Gastroesophageal sphincter (tissue), 4 donors: Measurements from ENCODE around the gene MYOZ3. TPM values are rescaled to one million over a fixed set of nuclear protein-coding genes. Genes with fewer than 3 reads are reported as not detected.

Source experiments
- ATAC-seq: fragments of 150-250 bp; one replicate; pipeline ENCODE4 v1.9.1; 2016; ENCODE audit warnings: mild to moderate bottlenecking, moderate library complexity
- H3K27ac ChIP-seq, 4 donors: fragments of 200-600 bp; sonication (generic) in 3 of 4; 1 replicate in 3 of 4; 2 replicates in 1 of 4; pipeline ENCODE4 v1.5.1; 2016 to 2019
- H3K27me3 ChIP-seq: fragments of 200-600 bp; sonication (generic); one replicate; pipeline ENCODE4 v1.5.1; 2019
- H3K36me3 ChIP-seq, 2 donors: fragments of 200-600 bp; sonication (generic); one replicate each; pipeline ENCODE4 v1.5.1; 2019; ENCODE audit warnings: control low read depth in 1 of 2
- H3K4me1 ChIP-seq, 3 donors: fragments of 200-600 bp; sonication (generic); 1 replicate in 2 of 3; 2 replicates in 1 of 3; pipeline ENCODE4 v1.5.1; 2016 to 2019; ENCODE audit warnings: control low read depth in 2 of 3
- H3K4me3 ChIP-seq, 2 donors: fragments of 200-600 bp; sonication (generic); one replicate each; pipeline ENCODE4 v1.5.1; 2019; ENCODE audit warnings: mild to moderate bottlenecking in 1 of 2, moderate library complexity in 1 of 2
- H3K9me3 ChIP-seq, 3 donors: fragments of 200-600 bp; sonication (generic); one replicate each; pipeline ENCODE4 v1.5.1; 2017 to 2019; ENCODE audit warnings: control low read depth in 2 of 3
- EP300 ChIP-seq: sonication (generic); formaldehyde crosslinking; IDR thresholded peaks from one replicate; pipeline ENCODE4 v1.6.1; 2017; ENCODE audit warnings: antibody characterized with exemption, mild to moderate bottlenecking
- POLR2A ChIP-seq, 2 donors: fragments of 450-650 bp; IDR thresholded peaks; one replicate each; pipeline ENCODE4 v1.6.1; 2017; ENCODE audit warnings: antibody characterized with exemption in 2 of 2, mild to moderate bottlenecking in 2 of 2, moderate library complexity in 1 of 2
- POLR2AphosphoS5 ChIP-seq: sonication (generic); formaldehyde crosslinking; IDR thresholded peaks from one replicate; pipeline ENCODE4 v1.6.1; 2017; ENCODE audit warnings: antibody characterized with exemption
- WGBS, 2 donors: methylation state at CpG; one replicate each; pipeline ENCODE4 v1.1.5; 2018; ENCODE audit warnings: low coverage in 1 of 2; 5-methylcytosine and 5-hydroxymethylcytosine counted together
- total RNA-seq, 4 donors: library from RNA; depleted of rRNA; stranded (reverse); fragments of >200 nt; gene quantifications; one replicate each; pipeline ENCODE4 v1.1.0, GENCODE V29; 2016
- TF ChIP-seq, protein P1 (sequence below), 4 experiments: fragments of 200-600 bp in 2 of 4; fragments of 450-650 bp in 2 of 4; sonication (generic) in 1 of 4; IDR thresholded peaks; one replicate each; pipeline ENCODE4 v1.5.1; 2017 to 2019; ENCODE audit warnings: antibody characterized with exemption in 4 of 4, mild to moderate bottlenecking in 2 of 4, moderate library complexity in 2 of 4

Gene MYOZ3
- total RNA-seq, 4 donors from 2014 or later: 0.13 to 0.62 (median 0.22) TPM; not detected in 1

DNA sequence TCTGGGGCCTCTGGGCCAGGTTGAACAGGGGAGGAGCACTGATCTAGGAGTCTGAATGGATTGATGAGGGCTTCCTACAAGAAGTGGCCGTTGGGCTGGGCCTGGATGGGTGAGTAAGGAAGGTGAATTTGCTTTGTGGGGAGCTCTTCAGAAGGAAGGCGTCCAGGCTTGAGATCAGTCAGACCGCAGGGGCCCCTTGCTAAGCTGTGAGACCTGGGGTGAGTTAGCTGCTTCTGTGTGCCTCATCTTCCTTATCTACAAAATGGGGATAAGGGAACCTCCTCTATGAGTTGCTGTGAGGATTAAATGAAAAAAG, 21.7 kb upstream of the MYOZ3 start:
- no peak for ATAC-seq
- Histone ChIP-seq H3K27me3 (no peaks in the 10 kb centered on the region), H3K9me3 (no peaks in the 10 kb centered on the region), H3K27ac (peak overlapping the region in 3 of 4 donors; percentile 84 to 92 (median 86)), H3K4me3 (no peak overlapping the region), H3K36me3 (peaks cover 0 to 4% of the 10 kb centered on the region in 2 donors), H3K4me1 (peaks cover 17 to 96% (median 64%) of the 10 kb centered on the region in 3 donors)
- TF ChIP-seq, protein P1, sequence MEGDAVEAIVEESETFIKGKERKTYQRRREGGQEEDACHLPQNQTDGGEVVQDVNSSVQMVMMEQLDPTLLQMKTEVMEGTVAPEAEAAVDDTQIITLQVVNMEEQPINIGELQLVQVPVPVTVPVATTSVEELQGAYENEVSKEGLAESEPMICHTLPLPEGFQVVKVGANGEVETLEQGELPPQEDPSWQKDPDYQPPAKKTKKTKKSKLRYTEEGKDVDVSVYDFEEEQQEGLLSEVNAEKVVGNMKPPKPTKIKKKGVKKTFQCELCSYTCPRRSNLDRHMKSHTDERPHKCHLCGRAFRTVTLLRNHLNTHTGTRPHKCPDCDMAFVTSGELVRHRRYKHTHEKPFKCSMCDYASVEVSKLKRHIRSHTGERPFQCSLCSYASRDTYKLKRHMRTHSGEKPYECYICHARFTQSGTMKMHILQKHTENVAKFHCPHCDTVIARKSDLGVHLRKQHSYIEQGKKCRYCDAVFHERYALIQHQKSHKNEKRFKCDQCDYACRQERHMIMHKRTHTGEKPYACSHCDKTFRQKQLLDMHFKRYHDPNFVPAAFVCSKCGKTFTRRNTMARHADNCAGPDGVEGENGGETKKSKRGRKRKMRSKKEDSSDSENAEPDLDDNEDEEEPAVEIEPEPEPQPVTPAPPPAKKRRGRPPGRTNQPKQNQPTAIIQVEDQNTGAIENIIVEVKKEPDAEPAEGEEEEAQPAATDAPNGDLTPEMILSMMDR (IDR thresholded peaks at IDR 0.05): no peak
- TF ChIP-seq POLR2A (IDR thresholded peaks at IDR 0.05) (no peak), EP300 (no peak), POLR2AphosphoS5 (no peak)
- whole genome bisulfite sequencing, 2 donors: no CpG with 5 or more reads among the region's 3 CpGs

DNA sequence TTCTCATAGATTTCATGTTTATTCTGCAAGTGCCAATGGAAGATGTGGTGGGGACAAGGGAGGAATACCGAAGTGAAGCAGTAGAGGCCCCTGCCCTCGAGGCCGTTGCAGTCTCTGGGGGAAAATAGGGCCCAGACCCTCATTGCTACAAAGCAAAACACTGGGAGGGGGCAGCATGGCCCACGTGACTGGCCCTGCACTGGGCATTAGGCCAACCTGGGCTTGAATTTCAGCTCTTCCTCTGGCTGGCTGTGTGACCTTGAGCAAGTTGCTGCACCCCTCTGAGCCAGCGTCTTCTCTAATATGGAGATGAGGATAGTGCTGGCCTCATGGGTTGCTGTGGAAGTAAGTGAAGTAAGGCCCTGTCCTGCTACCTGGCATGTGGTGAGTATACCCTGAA, 21.3 kb upstream of the MYOZ3 start:
- Histone ChIP-seq H3K27ac (peak overlapping the region in 3 of 4 donors; percentile 84 to 92 (median 86)), H3K27me3 (no peaks in the 10 kb centered on the region), H3K9me3 (no peaks in the 10 kb centered on the region), H3K36me3 (peaks cover 0 to 4% of the 10 kb centered on the region in 2 donors), H3K4me3 (no peak overlapping the region), H3K4me1 (peaks cover 21 to 100% (median 68%) of the 10 kb centered on the region in 3 donors)
- TF ChIP-seq POLR2A (IDR thresholded peaks at IDR 0.05) (no peak), EP300 (no peak), POLR2AphosphoS5 (no peak)
- TF ChIP-seq, protein P1 (IDR thresholded peaks at IDR 0.05): no peak
- no peak for ATAC-seq
- 47 to 55% methylated on average over 3 to 4 of the region's 5 CpGs for WGBS, 2 donors

DNA sequence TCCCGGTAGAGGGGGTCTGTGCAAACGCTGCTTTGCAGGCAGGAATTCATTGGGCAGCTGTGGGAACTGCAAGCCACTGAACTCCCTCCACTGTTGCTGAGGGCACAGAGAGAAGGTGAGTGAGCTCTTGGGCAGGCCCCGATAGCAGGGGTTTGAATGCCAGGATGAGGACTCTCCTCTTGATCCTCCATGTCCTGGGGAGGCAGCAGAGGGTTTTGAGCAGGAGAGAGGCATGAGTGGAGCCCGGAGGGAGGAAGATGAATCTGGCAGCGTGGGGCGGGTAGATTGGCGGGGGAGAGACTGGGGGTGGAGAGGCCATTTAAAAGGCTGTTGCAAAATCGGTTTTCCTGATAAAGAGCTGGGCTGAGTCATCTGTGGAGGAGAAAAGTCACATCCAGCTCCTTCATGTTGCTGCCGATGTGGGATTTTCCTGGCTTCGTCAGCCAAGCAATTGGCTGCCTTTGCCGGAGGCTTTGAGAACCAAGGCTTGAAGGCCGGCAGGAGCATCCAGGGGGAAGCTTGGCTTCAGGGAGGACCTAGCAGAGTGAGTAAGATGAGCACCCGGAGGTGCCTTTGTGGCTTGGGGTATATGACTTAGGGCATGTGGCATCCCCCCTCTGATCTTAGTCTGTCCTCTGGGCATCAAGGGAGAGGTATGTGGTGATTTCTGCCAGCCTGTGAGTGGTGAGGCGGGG, 20.6 kb upstream of the MYOZ3 start, which contains the start of gene SYNPO:
Gene SYNPO, plus strand, starts transcription at position 350 of the 695 bp plus-strand sequence. CDS start 7,616 bp downstream, outside the sequence.
- 18 to 20% methylated on average over 6 to 13 of the region's 14 CpGs for WGBS, 2 donors
- H3K9me3 ChIP-seq: no peaks in the 10 kb centered on the region
- ATAC-seq: peak; percentile 76
- TF ChIP-seq POLR2AphosphoS5: peak; percentile 79
- TF ChIP-seq, protein P1 (IDR thresholded peaks at IDR 0.05): peak in 1 of 4 experiments; percentile 4
- TF ChIP-seq EP300: no peak
- no peak for TF ChIP-seq POLR2A (IDR thresholded peaks at IDR 0.05)
- H3K27me3 ChIP-seq: no peaks in the 10 kb centered on the region
- H3K36me3 ChIP-seq: no peaks in the 10 kb centered on the region
- H3K4me1 ChIP-seq: peaks cover 21 to 100% (median 74%) of the 10 kb centered on the region in 3 donors
- peak within 1 kb of the TSS; percentile 45 to 92 (median 85) for H3K27ac ChIP-seq
- H3K4me3 ChIP-seq: peak within 1 kb of the TSS in 1 of 2 donors; percentile 15

DNA sequence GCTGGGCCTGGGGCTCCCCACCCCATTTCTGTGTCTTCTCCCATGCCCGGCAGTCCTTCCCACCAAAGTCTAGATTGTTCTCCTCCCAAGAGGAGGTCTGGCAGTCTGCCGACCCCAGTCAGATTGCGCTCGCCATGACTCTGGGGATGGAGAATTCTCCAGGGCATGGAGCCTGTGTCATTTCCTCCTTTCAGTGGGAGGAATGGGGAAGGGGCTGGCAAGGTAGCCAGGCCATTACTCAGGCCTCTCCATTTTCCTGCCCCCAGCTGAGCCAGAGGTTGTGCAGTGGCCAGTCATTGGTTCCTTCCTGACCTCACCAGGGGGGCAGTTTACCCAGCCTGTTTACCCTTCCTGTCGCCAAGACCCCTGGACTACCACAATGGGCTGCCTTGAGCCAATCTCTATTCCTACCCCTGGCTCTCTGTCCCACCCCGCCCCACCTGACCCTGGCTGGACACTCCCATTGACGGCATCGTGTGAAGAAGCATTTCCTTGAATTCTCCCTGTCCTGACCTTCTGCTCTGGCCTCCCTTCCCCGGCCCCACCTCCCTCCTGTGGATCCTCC, 20.0 kb upstream of the MYOZ3 start:
- Histone ChIP-seq H3K36me3 (no peaks in the 10 kb centered on the region), H3K9me3 (no peaks in the 10 kb centered on the region), H3K4me3 (peak overlapping the region in 1 of 2 donors; percentile 15), H3K27ac (peak overlapping the region; percentile 45 to 92 (median 85)), H3K27me3 (no peaks in the 10 kb centered on the region), H3K4me1 (peaks cover 21 to 100% (median 78%) of the 10 kb centered on the region in 3 donors)
- WGBS, 2 donors: 20% methylated on average over 1 of the region's 9 CpGs; no CpG with 5 or more reads in 1 of the 2 donors
- peak; percentile 33 for ATAC-seq
- TF ChIP-seq, protein P1 (IDR thresholded peaks at IDR 0.05): no peak
- TF ChIP-seq EP300 (no peak), POLR2A (IDR thresholded peaks at IDR 0.05) (no peak), POLR2AphosphoS5 (no peak)
